Calu3 (cell line): Measurements from ENCODE around the gene NSD2. TPM values are rescaled to one million over a fixed set of nuclear protein-coding genes. Genes with fewer than 3 reads are reported as not detected.
A peak's percentile ranks its signal among the peaks of the same experiment; 100 is the strongest.

Experiments used
- BruUV-seq: library from RNA; stranded (reverse); fragments of 400-500 nt; replicated peaks from 2 replicates; lab custom pipeline; 2021; lab: Mats Ljungman, UMichigan
- CTCF ChIA-PET: fragments of 300-600 bp; sonication (Branson Sonifier 250); formaldehyde crosslinking; loops from one replicate; lab custom pipeline; 2022; ENCODE audit warnings: antibody characterized with exemption; lab: Charles Lee
- DNase-seq: peaks from one replicate; pipeline ENCODE4 v3.0.0; 2022
- H3K27ac Mint-ChIP-seq: one replicate; pipeline ENCODE4 v1.8.0; 2022; ENCODE audit warnings: mixed read lengths; ENCODE audit not compliant: unreplicated experiment
- H3K27me3 Mint-ChIP-seq: one replicate; pipeline ENCODE4 v1.8.0; 2022; ENCODE audit warnings: mixed read lengths; ENCODE audit not compliant: unreplicated experiment
- H3K36me3 Mint-ChIP-seq: one replicate; pipeline ENCODE4 v1.8.0; 2022; ENCODE audit warnings: mild to moderate bottlenecking, moderate library complexity, mixed read lengths; ENCODE audit not compliant: insufficient read depth, unreplicated experiment
- H3K4me1 Mint-ChIP-seq: one replicate; pipeline ENCODE4 v1.8.0; 2022; ENCODE audit warnings: mild to moderate bottlenecking, low read depth, mixed read lengths; ENCODE audit not compliant: unreplicated experiment
- H3K4me3 Mint-ChIP-seq: one replicate; pipeline ENCODE4 v1.8.0; 2022; ENCODE audit warnings: mild to moderate bottlenecking, low read depth, moderate library complexity, mixed read lengths; ENCODE audit not compliant: unreplicated experiment
- H3K9me3 Mint-ChIP-seq: one replicate; pipeline ENCODE4 v1.8.0; 2022; ENCODE audit warnings: low read depth, mixed read lengths; ENCODE audit not compliant: unreplicated experiment
- CTCF ChIP-seq: fragments of 200-600 bp; IDR thresholded peaks from one replicate; pipeline ENCODE4 v1.8.0; 2022; ENCODE audit warnings: antibody characterized with exemption; ENCODE audit not compliant: unreplicated experiment
- intact Hi-C: fragments of 100-400 bp; cut with micrococcal nuclease; formaldehyde crosslinking; loops from one replicate; pipeline ENCODE4 v1.10.0; 2022; ENCODE audit not compliant: unreplicated experiment
- total RNA-seq: library from RNA; stranded (reverse); gene quantifications from 2 replicates; pipeline ENCODE4 v1.2.3, GENCODE V29; 2022

The NSD2 gene
- total RNA-seq, 1 experiment from 2014 or later, result 104 TPM

- intact Hi-C loops, result no loop called here
- H3K27me3 Mint-ChIP-seq, result no peaks in the 10 kb centered on the region
- H3K9me3 Mint-ChIP-seq, result no peaks in the 10 kb centered on the region
- no peak for DNase-seq
- TF ChIP-seq CTCF, result no peak
- no peak overlapping the region for H3K27ac Mint-ChIP-seq
- CTCF ChIA-PET, result no interaction called here
- no TSS peak for BruUV-seq
- H3K4me1 Mint-ChIP-seq, result no peaks in the 10 kb centered on the region
- peaks cover 52% of the 10 kb centered on the region for H3K36me3 Mint-ChIP-seq
- no peak overlapping the region for H3K4me3 Mint-ChIP-seq
These were observed 97.6 kb downstream of the NSD2 start for GRCh38 chr4:1968686-1969295.

- intact Hi-C loops, result no loop called here
- CTCF ChIA-PET, result no interaction called here
- peaks cover 48% of the 10 kb centered on the region for H3K36me3 Mint-ChIP-seq
- no peaks in the 10 kb centered on the region for H3K9me3 Mint-ChIP-seq
- no TSS peak for BruUV-seq
- peak overlapping the region; percentile 74 for H3K27ac Mint-ChIP-seq
- H3K27me3 Mint-ChIP-seq, result no peaks in the 10 kb centered on the region
- H3K4me1 Mint-ChIP-seq, result no peaks in the 10 kb centered on the region
- DNase-seq, result no peak
- no peak for TF ChIP-seq CTCF
- H3K4me3 Mint-ChIP-seq, result no peak overlapping the region
These were observed 98.9 kb downstream of the NSD2 start for GRCh38 chr4:1969928-1970723.

- CTCF ChIA-PET, result no interaction called here
- Mint-ChIP-seq H3K9me3 (no peaks in the 10 kb centered on the region), H3K27ac (no peak overlapping the region), H3K4me3 (no peak overlapping the region), H3K27me3 (no peaks in the 10 kb centered on the region), H3K36me3 (peaks cover 41% of the 10 kb centered on the region), H3K4me1 (no peaks in the 10 kb centered on the region)
- DNase-seq, result no peak
- no TSS peak for BruUV-seq
- no peak for TF ChIP-seq CTCF
- intact Hi-C loops, result no loop called here
These were observed 99.7 kb downstream of the NSD2 start for GRCh38 chr4:1970926-1971325.

GRCh38 chr4:1971456-1972200 lies 100.4 kb downstream of the NSD2 start:
- intact Hi-C loops, result no loop called here
- BruUV-seq, result no TSS peak
- Mint-ChIP-seq H3K36me3 (peaks cover 37% of the 10 kb centered on the region), H3K27ac (no peak overlapping the region), H3K4me3 (no peak overlapping the region), H3K27me3 (no peaks in the 10 kb centered on the region), H3K9me3 (no peaks in the 10 kb centered on the region), H3K4me1 (no peaks in the 10 kb centered on the region)
- no peak for TF ChIP-seq CTCF
- DNase-seq, result no peak
- CTCF ChIA-PET, result no interaction called here
